ENCODE measurements around the gene COG1.

- TF ChIP-seq CTCF (IDR thresholded peaks at IDR 0.05) (no peak), CHD4 (IDR thresholded peaks at IDR 0.05; ENCODE audit: borderline replicate concordance) (no peak), POLR2A (IDR thresholded peaks at IDR 0.05; ENCODE audit: low read length) (no peak), MYC (IDR thresholded peaks at IDR 0.05; ENCODE audit: borderline replicate concordance, low read length) (no peak), MAZ (IDR thresholded peaks at IDR 0.05; ENCODE audit: borderline replicate concordance, low read depth, low read length) (no peak), FOXS1 (CRISPR knock-in tag; IDR thresholded peaks at IDR 0.05) (no peak)
- TF ChIP-seq, protein P1, sequence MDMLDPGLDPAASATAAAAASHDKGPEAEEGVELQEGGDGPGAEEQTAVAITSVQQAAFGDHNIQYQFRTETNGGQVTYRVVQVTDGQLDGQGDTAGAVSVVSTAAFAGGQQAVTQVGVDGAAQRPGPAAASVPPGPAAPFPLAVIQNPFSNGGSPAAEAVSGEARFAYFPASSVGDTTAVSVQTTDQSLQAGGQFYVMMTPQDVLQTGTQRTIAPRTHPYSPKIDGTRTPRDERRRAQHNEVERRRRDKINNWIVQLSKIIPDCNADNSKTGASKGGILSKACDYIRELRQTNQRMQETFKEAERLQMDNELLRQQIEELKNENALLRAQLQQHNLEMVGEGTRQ (IDR thresholded peaks at IDR 0.05) = no peak
These were observed 6.0 kb downstream of the COG1 start for GRCh38 chr17:73198930-73199260.

Measured in A549 (cell line).